Lower lobe of right lung (tissue), 2 donors: ENCODE data around the gene DPM2. TPM values are rescaled to one million over a fixed set of nuclear protein-coding genes. Genes with fewer than 3 reads are reported as not detected.
A peak's percentile ranks its signal among the peaks of the same experiment; 100 is the strongest.

Experiments
- ATAC-seq, 2 donors: fragments of 200-7000 bp; cut with Tn5 transposase; one replicate each; pipeline ENCODE4 v1.9.1; 2020 to 2022; ENCODE audit warnings: mild to moderate bottlenecking in 2 of 2, moderate library complexity in 2 of 2
- DNase-seq: peaks from one replicate; pipeline ENCODE4 v3.0.0-alpha.2; 2020
- H3K27ac ChIP-seq: fragments of 200-600 bp; one replicate; pipeline ENCODE4 v1.8.0; 2022
- H3K27me3 ChIP-seq: fragments of 200-600 bp; one replicate; pipeline ENCODE4 v1.8.0; 2022; ENCODE audit warnings: low read depth
- H3K36me3 ChIP-seq: fragments of 200-600 bp; one replicate; pipeline ENCODE4 v1.8.0; 2022; ENCODE audit warnings: mild to moderate bottlenecking
- H3K4me1 ChIP-seq: fragments of 200-600 bp; one replicate; pipeline ENCODE4 v1.8.0; 2022
- H3K4me3 ChIP-seq: fragments of 200-600 bp; one replicate; pipeline ENCODE4 v1.8.0; 2022; ENCODE audit warnings: mild to moderate bottlenecking
- H3K9me3 ChIP-seq: fragments of 200-600 bp; one replicate; pipeline ENCODE4 v1.8.0; 2022
- CTCF ChIP-seq: fragments of 200-600 bp; IDR thresholded peaks from one replicate; pipeline ENCODE4 v1.8.0; 2022; ENCODE audit warnings: antibody characterized with exemption, mild to moderate bottlenecking
- intact Hi-C: fragments of 100-400 bp; cut with DNase I; formaldehyde crosslinking; loops from one replicate; pipeline ENCODE4 v1.11.0; 2022
- total RNA-seq: library from RNA; stranded (reverse); fragmentation: NEBNext Ultra II Directional; extraction: Animal tissue kit (Norgen Biotek cat#: 25700); gene quantifications from one replicate; pipeline ENCODE4 v1.2.1, GENCODE V29; 2021
- donor health status: DM: no; HTN: yes; CAD: no; lungs with severe emphysema.

DPM2 gene
- total RNA-seq, 1 donor from 2014 or later = 33.7 TPM

- DNase-seq (no peak), ATAC-seq (no peak)
- no peaks in the 10 kb centered on the region for H3K27me3 ChIP-seq
- intact Hi-C loops = no loop called here
- no peak for TF ChIP-seq CTCF
- no peak overlapping the region for H3K27ac ChIP-seq
- H3K4me1 ChIP-seq = peaks cover 49% of the 10 kb centered on the region
- no peak overlapping the region for H3K4me3 ChIP-seq
- no peaks in the 10 kb centered on the region for H3K36me3 ChIP-seq
- H3K9me3 ChIP-seq = no peaks in the 10 kb centered on the region
These were observed 23.5 kb upstream of the DPM2 start for GRCh38 chr9:127961155-127961490.

- Histone ChIP-seq H3K4me1 (peaks cover 49% of the 10 kb centered on the region), H3K4me3 (no peak overlapping the region), H3K27ac (peak overlapping the region; percentile 63), H3K36me3 (no peaks in the 10 kb centered on the region), H3K9me3 (no peaks in the 10 kb centered on the region), H3K27me3 (no peaks in the 10 kb centered on the region)
- intact Hi-C loops = no loop called here
- no peak for TF ChIP-seq CTCF
- no peak for ATAC-seq
- DNase-seq = no peak
These were observed 22.9 kb upstream of the DPM2 start for GRCh38 chr9:127960410-127961154.

- no peaks in the 10 kb centered on the region for H3K9me3 ChIP-seq
- TF ChIP-seq CTCF = no peak
- ATAC-seq = no peak
- H3K27me3 ChIP-seq = no peaks in the 10 kb centered on the region
- H3K36me3 ChIP-seq = no peaks in the 10 kb centered on the region
- H3K4me1 ChIP-seq = peaks cover 49% of the 10 kb centered on the region
- intact Hi-C loops = no loop called here
- H3K4me3 ChIP-seq = no peak overlapping the region
- DNase-seq = no peak
- H3K27ac ChIP-seq = peak overlapping the region; percentile 63
These were observed 22.3 kb upstream of the DPM2 start for GRCh38 chr9:127959841-127960409.

GRCh38 chr9:127959398-127959797 is 21.7 kb upstream of the DPM2 start:
- Histone ChIP-seq H3K27ac (no peak overlapping the region), H3K27me3 (no peaks in the 10 kb centered on the region), H3K4me3 (no peak overlapping the region), H3K36me3 (no peaks in the 10 kb centered on the region), H3K9me3 (no peaks in the 10 kb centered on the region), H3K4me1 (peaks cover 49% of the 10 kb centered on the region)
- intact Hi-C loops = no loop called here
- TF ChIP-seq CTCF = no peak
- no peak for ATAC-seq
- DNase-seq = no peak

GRCh38 chr9:127958728-127959127 is 21.1 kb upstream of the DPM2 start:
- no peak for TF ChIP-seq CTCF
- H3K9me3 ChIP-seq = no peaks in the 10 kb centered on the region
- H3K4me1 ChIP-seq = peaks cover 45% of the 10 kb centered on the region
- no peak for ATAC-seq
- H3K4me3 ChIP-seq = no peak overlapping the region
- DNase-seq = no peak
- H3K27me3 ChIP-seq = no peaks in the 10 kb centered on the region
- no peak overlapping the region for H3K27ac ChIP-seq
- H3K36me3 ChIP-seq = no peaks in the 10 kb centered on the region
- intact Hi-C loops = no loop called here
